ENCODE data around the gene MTOR. TPM values are rescaled to one million over a fixed set of nuclear protein-coding genes. Genes with fewer than 3 reads are reported as not detected.

MTOR gene
- total RNA-seq, 1 donor from 2014 or later, result 53.0 TPM

DNA sequence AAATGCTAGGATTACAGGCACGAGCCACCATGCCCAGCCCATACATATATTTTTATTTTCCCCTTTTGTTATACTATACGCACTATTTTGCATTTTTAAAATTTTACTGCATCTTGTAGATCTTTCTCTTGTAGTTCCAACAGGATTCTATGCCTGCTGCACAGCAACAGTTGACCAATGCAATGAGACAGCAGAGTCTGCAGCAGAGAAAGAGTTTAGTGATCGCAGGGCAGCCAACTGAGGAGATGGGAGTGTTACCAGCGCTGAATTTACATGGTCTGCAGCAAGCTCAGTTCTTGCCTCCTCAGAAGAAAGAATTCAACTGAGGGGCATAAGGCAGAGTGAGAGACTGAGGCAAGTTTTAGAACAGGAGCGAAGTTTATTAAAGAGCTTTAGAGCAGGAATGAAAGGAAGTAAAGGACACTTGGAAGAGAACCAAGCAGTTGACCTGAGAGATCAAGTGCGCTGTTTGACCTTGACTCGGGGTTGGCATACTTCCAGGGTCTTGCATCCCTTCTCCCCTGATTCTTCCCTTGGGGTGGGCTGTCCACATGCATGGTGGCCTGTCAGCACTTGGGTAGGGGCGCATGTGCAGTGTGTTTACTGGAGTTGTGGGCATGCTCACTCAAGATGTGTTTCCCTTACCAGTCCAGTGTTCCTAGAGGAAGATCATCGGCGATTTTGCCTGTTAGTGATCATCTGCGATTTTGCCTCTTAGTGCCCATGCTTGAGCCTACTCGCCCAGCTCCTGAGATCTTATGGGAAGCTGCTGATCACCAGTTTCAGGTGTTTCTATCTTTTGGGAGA lies 4.1 kb upstream of the MTOR start:
- H3K4me3 Mint-ChIP-seq, result no peak overlapping the region
- TF ChIP-seq, protein P1, sequence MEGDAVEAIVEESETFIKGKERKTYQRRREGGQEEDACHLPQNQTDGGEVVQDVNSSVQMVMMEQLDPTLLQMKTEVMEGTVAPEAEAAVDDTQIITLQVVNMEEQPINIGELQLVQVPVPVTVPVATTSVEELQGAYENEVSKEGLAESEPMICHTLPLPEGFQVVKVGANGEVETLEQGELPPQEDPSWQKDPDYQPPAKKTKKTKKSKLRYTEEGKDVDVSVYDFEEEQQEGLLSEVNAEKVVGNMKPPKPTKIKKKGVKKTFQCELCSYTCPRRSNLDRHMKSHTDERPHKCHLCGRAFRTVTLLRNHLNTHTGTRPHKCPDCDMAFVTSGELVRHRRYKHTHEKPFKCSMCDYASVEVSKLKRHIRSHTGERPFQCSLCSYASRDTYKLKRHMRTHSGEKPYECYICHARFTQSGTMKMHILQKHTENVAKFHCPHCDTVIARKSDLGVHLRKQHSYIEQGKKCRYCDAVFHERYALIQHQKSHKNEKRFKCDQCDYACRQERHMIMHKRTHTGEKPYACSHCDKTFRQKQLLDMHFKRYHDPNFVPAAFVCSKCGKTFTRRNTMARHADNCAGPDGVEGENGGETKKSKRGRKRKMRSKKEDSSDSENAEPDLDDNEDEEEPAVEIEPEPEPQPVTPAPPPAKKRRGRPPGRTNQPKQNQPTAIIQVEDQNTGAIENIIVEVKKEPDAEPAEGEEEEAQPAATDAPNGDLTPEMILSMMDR (conservative IDR thresholded peaks at IDR 0.05), result no peak
- H3K36me3 Mint-ChIP-seq, result no peaks in the 10 kb centered on the region
- peaks cover 9% of the 10 kb centered on the region for H3K4me1 Mint-ChIP-seq (ENCODE audit: unreplicated experiment)
- H3K9me3 Mint-ChIP-seq, result no peaks in the 10 kb centered on the region
- no peak overlapping the region for H3K27ac Mint-ChIP-seq
- DNase-seq (ENCODE audit: extremely low spot score, unreplicated experiment), result no peak
- H3K27me3 Mint-ChIP-seq, result no peaks in the 10 kb centered on the region

DNA sequence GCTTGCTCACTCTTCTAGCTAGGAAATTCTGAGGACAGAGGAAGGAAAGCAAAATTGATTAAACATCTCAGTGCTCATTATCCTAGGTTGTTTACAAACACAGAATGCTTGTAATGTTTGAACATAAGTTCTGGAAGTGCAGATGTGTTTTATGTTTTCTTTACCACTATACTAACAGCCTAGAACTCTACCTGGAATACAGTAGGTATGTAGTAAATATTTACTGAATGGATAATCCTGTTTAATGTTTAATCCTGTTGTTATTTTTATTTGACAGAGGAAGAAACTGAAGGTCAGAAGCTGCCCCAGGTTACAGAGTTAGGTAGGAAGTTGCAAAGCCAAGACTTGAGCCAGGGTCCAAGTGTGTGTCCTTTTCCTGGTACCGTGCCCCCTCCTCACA lies 6.1 kb downstream of the MTOR start:
- Mint-ChIP-seq H3K27me3 (no peaks in the 10 kb centered on the region), H3K36me3 (peaks cover 15% of the 10 kb centered on the region), H3K27ac (no peak overlapping the region), H3K4me3 (no peak overlapping the region), H3K9me3 (no peaks in the 10 kb centered on the region), H3K4me1 (ENCODE audit: unreplicated experiment) (no peaks in the 10 kb centered on the region)
- TF ChIP-seq, protein P1 (conservative IDR thresholded peaks at IDR 0.05), result no peak
- DNase-seq (ENCODE audit: extremely low spot score, unreplicated experiment), result no peak

DNA sequence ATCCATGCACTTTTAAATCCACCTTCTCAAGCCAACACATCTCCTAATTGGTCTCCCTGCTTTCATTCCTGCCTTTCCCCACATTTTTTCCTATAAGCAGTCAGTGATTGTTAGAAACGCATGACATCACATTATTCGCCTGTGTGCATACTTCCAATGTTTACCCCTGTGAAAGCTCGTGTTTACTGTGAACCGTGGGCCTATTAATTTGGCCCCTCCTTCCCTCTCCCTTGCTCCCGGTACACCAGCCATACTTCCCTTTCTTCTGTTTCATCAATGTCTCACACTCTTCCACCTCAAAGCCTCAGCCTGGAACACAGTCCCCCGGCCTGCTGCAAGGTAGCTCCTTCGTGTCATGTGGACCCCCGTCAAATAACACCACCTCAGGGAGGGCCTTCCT lies 9.1 kb downstream of the MTOR start:
- no peaks in the 10 kb centered on the region for H3K9me3 Mint-ChIP-seq
- DNase-seq (ENCODE audit: extremely low spot score, unreplicated experiment), result no peak
- no peak overlapping the region for H3K4me3 Mint-ChIP-seq
- TF ChIP-seq, protein P1 (conservative IDR thresholded peaks at IDR 0.05), result no peak
- H3K4me1 Mint-ChIP-seq (ENCODE audit: unreplicated experiment), result no peaks in the 10 kb centered on the region
- H3K27me3 Mint-ChIP-seq, result no peaks in the 10 kb centered on the region
- no peak overlapping the region for H3K27ac Mint-ChIP-seq
- peaks cover 27% of the 10 kb centered on the region for H3K36me3 Mint-ChIP-seq

DNA sequence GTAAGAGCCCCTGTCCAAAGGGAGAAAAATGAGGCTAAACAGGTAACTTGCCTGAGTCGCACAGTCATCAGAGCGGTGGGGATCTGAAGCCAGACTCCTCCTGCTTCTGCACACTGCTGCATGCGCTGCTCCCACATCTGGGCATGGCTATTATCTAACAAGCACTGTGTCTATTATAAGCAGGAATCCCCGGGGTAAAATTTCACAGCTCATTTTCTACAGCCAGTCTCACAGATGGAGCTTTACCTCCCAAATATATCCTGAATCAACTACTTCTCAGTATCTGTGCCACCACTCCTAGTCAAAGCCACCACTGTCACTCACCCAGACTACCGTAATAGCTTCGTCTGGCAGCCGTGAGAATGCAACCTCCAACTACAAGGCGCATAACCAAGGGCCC lies 9.8 kb downstream of the MTOR start:
- Mint-ChIP-seq H3K27me3 (no peaks in the 10 kb centered on the region), H3K4me3 (no peak overlapping the region), H3K27ac (no peak overlapping the region), H3K9me3 (no peaks in the 10 kb centered on the region), H3K36me3 (peaks cover 30% of the 10 kb centered on the region), H3K4me1 (ENCODE audit: unreplicated experiment) (no peaks in the 10 kb centered on the region)
- no peak for DNase-seq (ENCODE audit: extremely low spot score, unreplicated experiment)
- TF ChIP-seq, protein P1 (conservative IDR thresholded peaks at IDR 0.05), result no peak

DNA sequence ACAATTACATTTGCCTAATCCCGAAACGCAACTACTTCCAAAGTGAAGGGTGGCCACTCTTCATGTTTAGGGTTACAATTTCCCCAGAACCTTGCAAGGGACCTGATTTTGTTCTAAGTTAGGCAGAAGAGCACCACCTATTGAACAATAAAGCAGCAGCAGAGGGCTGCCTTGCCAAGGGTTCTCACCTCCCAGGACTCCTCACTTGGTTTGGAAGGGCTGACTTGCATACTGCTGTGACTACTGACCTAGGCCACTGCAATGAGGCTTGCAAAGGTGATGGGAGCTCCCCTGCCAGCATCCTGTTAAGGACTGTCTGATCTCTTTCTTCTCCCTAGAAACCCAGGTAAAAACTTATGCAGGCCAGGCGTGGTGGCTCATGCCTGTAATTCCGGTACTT lies 14.2 kb downstream of the MTOR start:
- DNase-seq (ENCODE audit: extremely low spot score, unreplicated experiment), result no peak
- Mint-ChIP-seq H3K4me3 (no peak overlapping the region), H3K36me3 (peaks cover 28% of the 10 kb centered on the region), H3K27ac (no peak overlapping the region), H3K4me1 (ENCODE audit: unreplicated experiment) (no peaks in the 10 kb centered on the region), H3K9me3 (no peaks in the 10 kb centered on the region), H3K27me3 (no peaks in the 10 kb centered on the region)
- TF ChIP-seq, protein P1 (conservative IDR thresholded peaks at IDR 0.05), result no peak

Data from type B pancreatic cell (in vitro differentiated cells).